Measurements from ENCODE around the gene IKZF5. TPM values are rescaled to one million over a fixed set of nuclear protein-coding genes. Genes with fewer than 3 reads are reported as not detected.

The IKZF5 gene
- total RNA-seq, 1 experiment from 2014 or later: 12.5 TPM

- H3K4me2 ChIP-seq (ENCODE audit: insufficient read depth, insufficient read length, low read length): no peak overlapping the region
- H3K9me3 Mint-ChIP-seq: no peaks in the 10 kb centered on the region
- H4K20me1 ChIP-seq (ENCODE audit: control insufficient read depth, insufficient read depth, insufficient read length): no peaks in the 10 kb centered on the region
- no peak overlapping the region for H3T11ph ChIP-seq (ENCODE audit: low read length)
- no peak overlapping the region for H3K4me3 Mint-ChIP-seq
- H3K23me2 ChIP-seq (ENCODE audit: insufficient read length, low read depth, low read length, poor library complexity, severe bottlenecking): no peaks in the 10 kb centered on the region
- no peak overlapping the region for H3K18ac ChIP-seq (ENCODE audit: insufficient read length, low read depth, low read length)
- no peaks in the 10 kb centered on the region for H3K79me2 ChIP-seq (ENCODE audit: insufficient read depth, low read length)
- H3K9me3 ChIP-seq (ENCODE audit: control insufficient read depth, low read depth, low read length): no peaks in the 10 kb centered on the region
- H2BK12ac ChIP-seq (ENCODE audit: insufficient read length, low read depth, low read length): no peak overlapping the region
- no peak overlapping the region for H2AK5ac ChIP-seq (ENCODE audit: insufficient read length, low read length)
- no peak for DNase-seq
- no peaks in the 10 kb centered on the region for H3K27me3 Mint-ChIP-seq (ENCODE audit: low read depth)
- no peak overlapping the region for H4K8ac ChIP-seq (replicated peaks; ENCODE audit: insufficient read length, low read depth, low read length)
- no peak overlapping the region for H4K91ac ChIP-seq (ENCODE audit: insufficient read length, low read depth, low read length)
- H2AFZ ChIP-seq (ENCODE audit: low read length): no peak overlapping the region
- H3K36me3 Mint-ChIP-seq (ENCODE audit: insufficient read depth in 1 of 3, low read depth in 3 of 3): peaks cover 1 to 22% (median 6%) of the 10 kb centered on the region in 3 experiments; a peak in 6 of 7 replicates
- peaks cover 0 to 6% of the 10 kb centered on the region in 2 experiments; a peak in 2 of 4 replicates for H3K4me1 Mint-ChIP-seq
- H2BK15ac ChIP-seq (ENCODE audit: low read depth, low read length): no peak overlapping the region
- no peak overlapping the region for H3K14ac ChIP-seq (ENCODE audit: insufficient read depth, low read length)
- no peak overlapping the region for H2BK120ac ChIP-seq (ENCODE audit: low read depth, low read length, poor library complexity, severe bottlenecking)
- no peak overlapping the region for H4K5ac ChIP-seq (ENCODE audit: insufficient read length, low read depth, low read length)
- H3K27me3 ChIP-seq (ENCODE audit: insufficient read depth, low read length): no peaks in the 10 kb centered on the region
- no peak overlapping the region for H3K27ac Mint-ChIP-seq
- H3K27ac ChIP-seq (ENCODE audit: insufficient read length, low read depth, low read length): no peak overlapping the region
- no peak overlapping the region for H3K56ac ChIP-seq (ENCODE audit: insufficient read length, low read depth, low read length)
- no peak overlapping the region for H3K23ac ChIP-seq (ENCODE audit: insufficient read length, low read depth, low read length)
- TF ChIP-seq CTCF (conservative IDR thresholded peaks at IDR 0.05): no peak
- H3K4me1 ChIP-seq (ENCODE audit: insufficient read depth, low read length): no peaks in the 10 kb centered on the region
- WGBS (ENCODE audit: extremely low coverage, insufficient read length, low lambda C conversion rate): no CpG with 5 or more reads among the region's 4 CpGs
- no peaks in the 10 kb centered on the region for H3K79me1 ChIP-seq (ENCODE audit: insufficient read depth, low read depth, low read length, poor library complexity, severe bottlenecking)
- no peak overlapping the region for H2BK20ac ChIP-seq (ENCODE audit: low read depth, low read length, poor library complexity, severe bottlenecking)
- no peak overlapping the region for H2BK5ac ChIP-seq (ENCODE audit: insufficient read length, low read length)
- no peak overlapping the region for H3K4ac ChIP-seq (ENCODE audit: low read depth, low read length)
- H3K9ac ChIP-seq (ENCODE audit: extremely low read depth, insufficient read length, low read length): no peak overlapping the region
Observed at GRCh38 chr10:123045961-123046731, 37.6 kb upstream of the IKZF5 start.

Measured in H9 (cell line).